Occipital lobe (tissue), 2 donors: Measurements from ENCODE around the gene GFOD1. TPM values are rescaled to one million over a fixed set of nuclear protein-coding genes. Genes with fewer than 3 reads are reported as not detected.
A peak's percentile ranks its signal among the peaks of the same experiment; 100 is the strongest.
"Not testable (repeated sequence)": the region's sequence is repeated elsewhere in the genome, so short reads cannot be mapped to it uniquely, and the experiment has no call there.

Experiments
- DNase-seq: peaks from one replicate; lab custom pipeline; 2025; lab: John Stamatoyannopoulos, UW
- total RNA-seq: library from RNA; depleted of rRNA; stranded (reverse); fragments of >200 nt; gene quantifications from one replicate; pipeline ENCODE4 v1.2.3, GENCODE V29; 2014

GFOD1 gene
- total RNA-seq, 1 donor from 2014 or later, result 38.2 TPM

DNA sequence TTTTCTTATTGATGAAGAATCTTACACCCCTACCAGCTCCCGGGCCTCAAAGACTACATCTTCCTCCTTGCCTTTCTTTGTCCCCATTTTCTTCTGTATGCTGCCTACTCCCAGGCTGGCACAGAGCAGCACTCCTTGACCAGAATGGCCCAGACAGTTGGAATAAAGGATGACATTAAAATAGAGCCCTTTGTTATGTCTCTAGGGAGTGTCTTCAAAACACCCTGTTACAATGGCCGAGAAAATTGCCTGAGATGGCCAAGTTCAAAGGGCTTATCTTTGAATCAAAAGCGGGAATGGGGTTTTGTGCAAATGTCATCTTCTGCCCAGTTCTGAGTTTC lies 80.1 kb downstream of the GFOD1 start:
- DNase-seq, result no peak

DNA sequence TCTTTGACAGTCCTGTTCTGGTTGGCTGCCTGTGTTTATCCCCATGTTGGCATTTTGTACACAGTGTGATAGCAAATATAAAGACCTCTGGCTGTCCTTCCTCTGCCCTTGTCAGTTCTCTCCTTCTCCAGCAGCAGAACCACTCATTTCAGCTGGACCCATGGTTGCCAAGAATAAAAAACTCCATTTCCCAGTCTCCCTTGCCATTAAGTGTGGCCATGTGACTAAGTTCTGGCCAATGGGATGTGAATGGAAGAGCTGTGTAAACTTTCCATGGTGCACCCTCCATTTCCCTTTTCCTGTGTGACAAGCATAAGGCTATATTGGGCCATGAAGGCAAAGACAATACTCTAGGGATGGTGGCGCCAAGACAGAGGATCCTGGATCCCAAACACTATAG lies 80.6 kb downstream of the GFOD1 start:
- peak; percentile 33 for DNase-seq

DNA sequence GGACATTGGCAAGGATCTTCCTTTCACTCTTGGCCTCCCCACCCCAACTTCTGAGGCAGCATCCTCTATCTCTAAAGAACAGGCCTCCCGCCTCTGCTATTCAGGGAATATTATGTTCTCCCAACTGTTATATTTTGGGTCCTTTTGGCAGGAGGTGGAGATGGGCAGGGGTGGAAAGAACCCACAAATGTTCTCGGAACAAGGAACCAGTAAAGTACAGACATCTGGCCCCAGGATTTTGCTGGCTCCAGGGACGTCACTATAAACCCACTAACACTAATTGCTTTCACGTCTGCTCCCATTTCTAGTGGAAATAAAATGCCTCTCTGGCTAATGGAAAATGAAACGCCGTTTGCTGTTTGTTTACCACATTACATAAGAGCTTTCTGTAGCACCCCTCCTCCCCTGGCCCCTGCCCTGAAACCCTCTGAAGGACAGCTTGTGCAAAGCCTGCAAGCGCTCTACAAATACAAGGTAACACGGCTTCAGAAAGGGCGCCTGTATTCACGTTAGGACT lies 81.4 kb downstream of the GFOD1 start:
- DNase-seq, result peak; percentile 52

DNA sequence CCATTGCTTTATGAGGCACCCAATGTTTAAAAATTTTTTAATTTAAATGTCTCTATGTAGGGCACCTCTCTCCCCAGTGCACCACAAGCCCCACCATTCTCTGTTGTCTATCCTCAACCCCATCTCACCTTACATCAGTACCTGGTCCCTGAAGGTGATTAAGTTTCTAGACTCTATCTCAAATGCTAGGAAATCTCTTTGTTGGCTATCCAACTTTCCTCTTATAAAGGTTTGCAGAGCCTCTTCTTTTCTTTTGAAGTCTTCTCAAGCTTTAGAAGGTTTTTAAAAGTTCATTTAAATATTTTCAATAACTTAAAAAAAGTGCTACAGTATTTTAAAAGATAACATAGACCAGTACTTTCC lies 82.5 kb downstream of the GFOD1 start:
- no peak for DNase-seq

DNA sequence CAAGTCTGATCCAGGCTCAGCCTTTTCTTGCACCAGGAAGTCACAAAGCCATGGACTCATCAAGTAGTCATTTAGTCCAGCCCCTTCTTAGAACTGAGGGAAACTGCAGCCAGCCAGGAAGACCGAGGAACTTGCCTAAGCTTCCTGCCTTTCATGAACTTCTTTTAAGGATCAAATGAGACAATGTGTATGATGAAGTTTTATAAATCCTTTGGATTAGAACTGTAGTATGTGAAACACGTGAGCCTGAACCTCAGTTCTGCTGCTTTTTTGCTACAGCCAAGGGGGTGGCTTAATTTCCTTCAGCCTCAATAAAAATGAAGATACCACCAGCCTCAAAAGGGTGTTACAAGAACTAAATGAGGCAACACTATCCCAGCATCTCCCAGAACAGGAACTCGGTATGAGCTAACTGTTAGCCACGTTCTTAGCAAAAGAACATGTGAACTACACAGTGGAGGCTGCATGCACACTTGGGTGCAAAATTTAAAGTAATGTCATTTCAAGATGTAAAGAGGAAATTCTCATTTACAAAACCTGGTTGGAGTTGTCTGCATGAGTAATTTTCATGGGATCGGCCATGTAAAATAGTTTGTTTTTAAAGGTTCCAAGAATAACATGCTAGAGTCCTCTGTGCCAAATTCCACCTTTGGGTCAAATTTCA lies 83.0 kb downstream of the GFOD1 start:
- DNase-seq, result no peak

DNA sequence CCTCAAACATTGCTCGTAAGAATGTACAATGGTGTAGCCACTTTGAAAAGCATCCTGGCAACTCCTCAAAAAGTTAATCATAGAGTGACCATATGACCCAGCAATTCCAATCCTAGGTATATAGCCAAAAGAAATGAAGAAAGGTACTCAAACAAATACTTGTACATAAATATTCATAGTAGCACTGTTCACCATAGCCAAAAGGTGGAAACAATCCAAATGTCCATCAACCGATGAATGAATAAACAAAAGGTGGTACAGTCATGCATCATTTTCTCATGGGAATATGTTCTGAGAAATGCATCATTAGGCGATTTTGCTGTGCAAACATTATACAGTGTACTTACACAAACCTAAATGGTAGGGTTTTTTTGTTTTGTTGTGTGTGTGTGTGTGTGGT lies 84.7 kb downstream of the GFOD1 start:
- no peak for DNase-seq

DNA sequence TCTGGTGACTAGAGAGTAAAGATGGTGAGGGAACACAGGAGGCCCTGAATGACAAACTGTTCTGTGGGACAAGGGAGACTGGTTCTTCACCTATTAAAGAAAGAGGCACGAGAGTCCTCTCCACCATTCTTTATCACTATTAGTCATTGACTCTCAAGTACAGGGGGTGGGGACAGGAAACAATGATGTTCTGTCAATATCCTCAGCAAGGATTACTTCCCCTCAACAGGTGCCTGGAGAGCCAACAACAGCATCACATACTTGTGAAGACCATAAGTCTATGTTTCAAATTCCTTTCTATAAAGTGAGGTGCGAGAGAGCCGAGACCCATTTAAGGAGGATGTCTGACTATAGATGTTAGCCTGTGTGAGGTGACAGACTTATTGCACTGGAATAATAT lies 86.6 kb downstream of the GFOD1 start:
- no peak for DNase-seq

DNA sequence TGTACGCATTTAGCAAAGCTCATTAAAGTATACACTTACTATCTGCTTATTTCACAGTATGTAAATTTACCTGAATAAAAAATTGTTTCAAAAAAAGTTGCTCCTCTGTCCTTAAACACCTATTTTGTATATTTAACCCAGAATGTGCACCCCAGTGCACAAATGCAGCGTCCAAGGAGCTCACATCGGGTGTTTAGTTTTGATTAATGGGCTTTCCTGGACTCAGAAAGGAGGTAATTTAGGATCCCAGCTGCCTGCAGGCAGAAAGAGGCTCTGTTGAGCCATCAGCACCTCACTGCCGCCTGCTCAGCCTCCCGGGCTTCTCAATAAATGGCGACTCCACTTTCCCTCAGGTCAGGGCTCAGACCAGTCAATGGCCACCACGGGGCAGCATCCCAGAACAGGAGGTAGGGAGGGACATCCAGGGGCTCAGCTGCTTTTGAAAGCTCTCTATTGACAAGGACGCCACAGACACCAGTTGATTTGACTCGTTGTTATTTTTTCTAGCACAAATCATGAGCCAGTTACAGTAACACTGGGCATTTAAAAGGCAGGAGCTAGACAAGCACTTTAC lies 88.9 kb downstream of the GFOD1 start:
- DNase-seq, result no peak

DNA sequence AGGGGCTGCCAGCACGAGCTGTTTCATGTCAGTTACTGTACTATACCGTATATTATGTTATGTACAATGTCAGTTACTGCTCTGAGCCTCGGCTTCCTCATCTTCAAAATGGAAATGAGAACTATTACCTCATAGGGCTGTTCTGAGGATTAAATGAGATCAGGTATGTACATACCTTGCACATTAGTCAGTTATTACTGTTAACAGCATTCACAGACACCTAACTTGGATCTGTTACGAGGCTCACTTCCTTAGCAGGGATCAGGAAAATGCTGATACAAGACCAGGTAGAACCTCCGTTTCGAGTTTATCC lies 89.4 kb downstream of the GFOD1 start:
- DNase-seq, result no peak

DNA sequence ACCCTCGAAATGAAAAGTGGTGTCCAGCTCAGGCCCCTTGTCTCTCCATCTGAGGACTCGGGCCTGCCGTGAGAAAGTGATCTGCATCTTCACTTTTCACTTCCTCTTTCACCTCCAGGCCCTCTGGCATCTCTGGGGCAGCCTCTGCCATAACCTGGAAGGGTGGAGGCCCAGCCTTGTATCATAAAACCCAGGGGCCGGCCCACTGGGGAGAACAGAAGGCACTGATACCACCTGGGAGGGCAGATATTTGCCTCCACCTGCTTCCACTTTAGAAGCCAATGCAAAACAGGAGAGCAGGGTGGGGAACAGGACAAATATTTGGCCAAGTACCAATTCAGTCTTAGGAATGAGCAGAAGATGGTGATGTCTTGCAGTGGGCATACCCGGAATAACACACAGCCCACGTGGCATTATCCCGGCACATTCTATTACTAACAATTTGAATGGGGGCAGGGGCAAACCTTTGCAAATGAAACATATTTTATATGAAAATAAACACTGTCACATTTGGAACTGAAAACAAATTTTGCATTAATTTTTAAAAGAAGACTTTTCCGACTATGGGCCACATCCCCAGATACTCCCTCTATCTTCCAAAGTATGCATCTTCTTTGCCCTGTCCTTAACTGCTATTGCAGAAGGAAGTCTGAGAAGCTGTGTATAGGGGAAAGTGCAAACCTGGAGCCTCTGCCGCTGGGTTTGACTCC lies 89.9 kb downstream of the GFOD1 start:
- no peak for DNase-seq

DNA sequence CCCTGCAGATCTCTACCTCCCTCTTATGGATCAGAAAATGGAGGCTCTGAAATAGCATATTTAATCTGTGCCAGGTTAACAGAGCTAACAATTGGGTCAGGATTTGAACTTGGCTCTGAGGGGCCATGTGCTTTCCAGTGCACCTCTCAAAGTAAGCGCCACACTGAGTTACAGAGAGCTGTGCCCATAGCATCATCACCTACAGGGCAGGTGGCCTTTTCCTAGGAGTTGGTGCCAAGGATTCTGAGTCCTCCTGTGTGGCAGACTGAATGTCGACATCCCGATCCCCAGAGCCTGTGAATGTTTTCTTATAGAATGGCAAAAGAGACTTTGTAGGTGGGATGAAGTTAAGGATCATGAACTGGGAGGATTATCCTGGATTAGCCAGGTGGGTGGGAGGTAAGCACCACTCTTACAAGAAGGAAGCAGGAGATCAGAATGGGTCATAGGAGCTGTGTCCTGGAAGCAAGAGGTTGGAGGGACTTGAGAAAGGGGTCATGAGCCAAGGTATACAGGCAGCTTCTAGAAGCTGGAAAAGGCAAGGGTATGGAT lies 91.1 kb downstream of the GFOD1 start:
- DNase-seq, result no peak

DNA sequence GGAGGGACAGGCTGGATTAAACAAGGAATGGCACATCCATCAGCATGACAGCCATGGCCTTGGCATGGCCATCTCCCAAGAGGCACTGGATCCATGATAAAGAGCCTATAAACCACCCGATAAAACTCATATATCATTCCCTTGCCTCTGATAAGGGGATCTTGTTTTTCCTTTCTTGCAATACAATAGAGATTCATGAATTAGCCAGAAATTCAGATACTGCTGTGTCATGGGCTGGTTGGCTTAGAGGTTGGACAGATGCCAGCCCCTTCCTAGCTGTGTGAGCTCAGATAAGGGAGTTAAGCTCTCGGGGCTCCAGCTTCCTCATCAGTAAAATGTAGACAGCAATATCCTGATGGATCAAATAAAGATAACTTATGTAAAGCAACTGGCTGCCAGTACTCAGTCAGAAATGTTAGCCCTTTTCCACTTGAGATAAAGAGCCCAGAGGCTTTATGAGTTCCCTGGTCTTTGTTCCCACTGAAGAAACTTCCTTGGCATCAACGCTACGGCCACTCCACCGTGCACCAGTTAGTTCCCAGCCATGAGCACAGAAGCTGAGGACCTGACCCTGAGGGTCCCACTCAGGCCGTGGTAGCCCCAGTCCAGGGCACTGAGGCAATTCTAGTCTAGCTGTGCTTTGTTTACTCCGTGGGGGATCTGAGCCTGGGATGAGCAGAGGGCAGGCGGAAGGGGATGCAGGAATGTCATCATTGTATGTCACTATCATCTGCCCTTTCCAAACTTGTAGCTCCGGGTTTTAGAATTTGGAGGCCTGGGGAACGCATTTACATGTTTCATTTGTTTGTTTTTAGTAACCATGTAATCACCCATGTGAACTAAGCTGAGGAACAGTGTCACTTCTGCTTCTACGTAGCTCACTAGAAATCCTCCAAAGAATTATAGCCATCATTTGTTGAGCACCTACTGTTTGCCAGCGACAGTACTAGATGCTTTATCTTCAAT lies 91.8 kb downstream of the GFOD1 start:
- peak; percentile 38 for DNase-seq

DNA sequence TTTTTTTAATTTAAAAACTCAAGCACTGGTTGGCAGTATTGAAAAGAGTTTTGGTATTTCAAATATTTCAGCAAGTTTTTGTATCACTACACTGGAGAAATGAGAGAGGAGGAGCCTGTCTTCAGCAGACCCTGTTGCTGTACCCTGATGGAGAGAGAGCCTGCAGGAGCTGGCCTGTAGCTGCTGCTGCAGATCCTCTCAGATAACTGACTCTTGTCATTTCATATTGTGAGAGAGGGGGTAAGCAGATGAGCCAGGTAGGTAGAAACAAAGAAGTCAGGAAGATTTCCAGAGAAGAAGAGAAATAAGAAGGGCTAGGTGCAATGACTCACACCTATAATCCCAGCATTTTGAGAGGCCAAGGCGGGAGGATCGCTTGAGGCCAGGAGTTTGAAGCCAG lies 94.9 kb downstream of the GFOD1 start:
- DNase-seq, result no peak

DNA sequence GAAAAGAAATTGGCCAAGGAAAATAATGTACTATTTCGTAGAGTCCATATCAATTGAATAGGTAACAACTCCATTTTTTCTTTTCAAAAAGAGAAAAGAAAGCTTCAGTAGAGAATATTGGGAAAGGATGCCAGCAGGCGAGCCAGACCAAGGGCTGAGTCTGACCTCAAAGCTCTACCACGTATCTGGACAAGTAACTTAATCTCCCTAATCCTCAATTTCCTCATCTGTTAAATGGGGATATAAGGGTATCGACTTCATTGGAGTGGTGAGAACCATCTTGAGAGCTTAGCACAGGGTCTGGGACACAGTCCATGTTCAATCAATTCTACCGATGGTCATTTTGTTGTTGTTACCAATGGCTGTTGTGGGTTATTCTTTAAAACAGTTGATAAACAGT lies 95.9 kb downstream of the GFOD1 start:
- DNase-seq, result no peak

DNA sequence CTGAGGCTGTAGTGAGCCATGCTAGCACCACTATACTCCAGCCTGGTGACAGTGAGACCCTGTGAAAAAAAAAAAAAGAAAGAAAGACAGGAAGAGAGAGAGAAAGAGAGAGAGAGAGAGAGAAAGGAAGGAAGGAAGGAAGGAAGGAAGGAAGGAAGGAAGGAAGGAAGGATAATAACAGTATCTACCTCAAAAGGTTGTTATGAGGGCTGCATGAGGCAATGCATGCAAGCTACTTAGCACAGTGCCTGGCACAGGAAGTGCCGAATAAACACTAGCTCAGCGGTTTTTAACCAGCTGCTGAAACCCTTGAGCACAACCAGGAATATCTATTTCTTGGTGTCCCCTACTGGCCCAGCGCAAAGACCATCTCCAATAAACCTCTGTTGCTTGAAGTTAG lies 96.7 kb downstream of the GFOD1 start:
- DNase-seq, result no peak

DNA sequence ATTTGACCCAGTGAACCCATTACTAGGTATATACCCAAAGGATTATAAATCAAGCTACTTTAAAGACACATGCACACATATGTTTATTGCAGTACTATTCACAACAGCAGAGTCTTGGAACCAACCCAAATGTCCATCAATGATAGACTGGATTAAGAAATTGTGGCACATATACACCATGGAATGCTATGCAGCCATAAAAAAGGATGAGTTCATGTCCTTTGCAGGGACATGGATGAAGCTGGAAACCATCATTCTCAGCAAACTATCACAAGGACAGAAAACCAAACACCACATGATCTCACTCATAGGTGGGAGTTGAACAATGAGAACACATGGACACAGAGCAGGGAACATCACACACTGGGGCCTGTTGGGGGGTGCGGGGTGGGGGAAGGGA lies 98.2 kb downstream of the GFOD1 start:
- DNase-seq, result not testable (repeated sequence)

DNA sequence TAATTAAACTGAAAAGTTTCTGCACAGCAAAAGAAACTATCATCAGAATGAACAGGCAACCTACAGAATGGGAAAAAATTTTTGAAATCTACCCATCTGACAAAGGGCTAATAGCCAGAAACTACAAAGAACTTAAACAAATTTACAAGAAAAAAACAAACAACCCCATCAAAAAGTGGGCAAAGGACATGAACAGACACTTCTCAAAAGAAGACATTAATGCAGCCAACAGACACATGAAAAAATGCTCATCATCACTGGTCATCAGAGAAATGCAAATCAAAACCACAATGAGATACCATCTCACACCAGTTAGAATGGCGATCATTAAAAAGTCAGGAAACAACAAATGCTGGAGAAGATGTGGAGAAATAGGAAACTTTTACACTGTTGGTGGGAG lies 98.6 kb downstream of the GFOD1 start:
- not testable (repeated sequence) for DNase-seq

DNA sequence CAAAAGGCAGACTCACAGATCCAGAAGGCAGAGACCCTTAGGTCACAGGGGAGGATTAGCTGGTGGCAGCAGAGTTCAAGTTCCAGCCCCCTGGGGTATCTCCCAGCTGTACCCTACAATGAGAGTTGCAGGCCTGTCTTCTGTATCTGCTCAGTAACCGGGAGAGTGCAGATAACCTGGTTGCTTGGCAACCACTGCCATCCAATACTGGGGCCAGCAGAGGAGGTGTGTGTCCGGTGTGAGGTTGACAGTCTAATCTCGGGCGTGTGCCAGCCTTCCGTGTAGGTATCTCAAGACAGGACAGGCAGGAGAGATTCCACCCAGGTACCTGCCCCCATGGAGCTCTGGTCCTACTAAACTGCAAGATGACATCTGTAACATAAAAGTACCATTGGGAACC lies 102.4 kb downstream of the GFOD1 start:
- DNase-seq, result no peak

DNA sequence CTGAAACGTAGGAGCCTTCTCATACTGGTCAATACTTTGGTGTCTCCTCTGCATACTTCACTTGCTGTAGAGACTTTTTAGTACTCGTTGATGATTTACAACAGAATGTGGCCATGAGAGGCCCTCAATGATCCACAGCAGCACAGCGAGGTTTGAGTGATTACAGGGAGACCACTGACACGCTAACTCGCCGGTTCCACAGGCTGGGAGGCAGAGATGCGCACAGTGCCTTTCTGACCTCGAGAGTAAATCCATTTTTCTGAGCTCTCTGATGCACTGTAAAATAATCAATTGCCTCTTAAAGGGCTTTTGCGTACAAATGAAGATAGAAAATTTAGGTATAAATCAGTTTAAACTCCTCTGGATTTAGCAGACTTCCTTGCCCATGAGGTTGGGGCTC lies 102.9 kb downstream of the GFOD1 start:
- DNase-seq, result no peak

DNA sequence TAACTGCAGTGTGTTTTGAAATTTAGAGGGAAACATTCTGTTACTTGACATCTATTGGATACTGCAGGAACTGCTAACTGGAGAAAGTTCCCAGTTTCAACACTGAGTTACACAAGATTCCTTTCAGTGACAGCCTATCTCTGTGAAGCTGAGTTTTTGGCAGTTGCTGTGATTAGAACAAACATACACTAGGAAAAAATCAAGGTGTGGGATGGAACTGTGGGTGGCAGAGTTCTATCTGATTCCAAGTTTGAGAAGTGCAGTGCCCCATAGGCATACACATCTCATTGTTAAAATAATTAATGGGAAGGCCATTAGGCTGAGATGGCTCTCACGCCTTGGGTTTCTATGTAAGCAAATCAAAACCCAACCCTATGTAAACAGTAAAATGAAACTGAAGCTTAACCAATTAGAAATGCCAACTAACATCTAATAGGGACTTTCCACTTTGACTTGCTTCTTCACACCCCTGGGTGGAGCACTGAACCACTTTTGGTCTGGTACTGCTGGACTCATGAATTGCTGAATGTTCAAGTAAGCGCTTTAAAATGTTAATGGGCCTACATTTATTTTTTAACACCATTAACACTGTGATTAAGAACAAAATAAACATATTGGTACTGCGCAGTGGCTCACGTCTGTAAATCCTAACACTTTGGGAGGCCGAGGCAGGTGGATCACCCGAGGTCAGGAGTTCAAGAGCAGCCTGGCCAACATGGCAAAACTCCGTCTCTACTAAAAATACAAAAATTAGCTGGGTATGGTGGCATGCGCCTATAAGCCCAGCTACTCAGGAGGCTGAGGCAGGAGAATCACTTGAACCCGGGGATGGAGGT lies 103.9 kb downstream of the GFOD1 start:
- DNase-seq, result no peak

DNA sequence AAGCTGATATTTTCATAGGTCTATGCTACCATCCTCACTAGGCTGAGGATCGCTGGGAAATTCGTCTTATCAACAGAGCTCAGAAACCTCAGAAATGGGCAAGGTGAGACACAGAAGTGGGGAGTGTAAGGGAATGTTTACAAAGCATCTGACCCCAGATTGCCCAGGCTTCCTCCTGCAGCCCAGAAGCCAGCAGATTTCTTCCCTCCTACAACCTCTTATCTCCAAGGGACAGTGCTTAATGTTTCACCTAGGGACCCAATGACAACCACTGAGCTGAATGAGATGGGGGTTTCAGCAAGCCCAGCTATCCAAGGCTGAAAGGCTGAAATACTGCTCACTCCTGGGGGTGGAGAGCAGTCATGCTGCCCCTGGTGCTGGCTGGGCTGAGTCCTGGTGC lies 106.6 kb downstream of the GFOD1 start:
- no peak for DNase-seq
